ENCODE results near the gene C1RL. TPM values are rescaled to one million over a fixed set of nuclear protein-coding genes. Genes with fewer than 3 reads are reported as not detected.

C1RL gene
- total RNA-seq, 1 donor from 2014 or later: 11.0 TPM

DNA sequence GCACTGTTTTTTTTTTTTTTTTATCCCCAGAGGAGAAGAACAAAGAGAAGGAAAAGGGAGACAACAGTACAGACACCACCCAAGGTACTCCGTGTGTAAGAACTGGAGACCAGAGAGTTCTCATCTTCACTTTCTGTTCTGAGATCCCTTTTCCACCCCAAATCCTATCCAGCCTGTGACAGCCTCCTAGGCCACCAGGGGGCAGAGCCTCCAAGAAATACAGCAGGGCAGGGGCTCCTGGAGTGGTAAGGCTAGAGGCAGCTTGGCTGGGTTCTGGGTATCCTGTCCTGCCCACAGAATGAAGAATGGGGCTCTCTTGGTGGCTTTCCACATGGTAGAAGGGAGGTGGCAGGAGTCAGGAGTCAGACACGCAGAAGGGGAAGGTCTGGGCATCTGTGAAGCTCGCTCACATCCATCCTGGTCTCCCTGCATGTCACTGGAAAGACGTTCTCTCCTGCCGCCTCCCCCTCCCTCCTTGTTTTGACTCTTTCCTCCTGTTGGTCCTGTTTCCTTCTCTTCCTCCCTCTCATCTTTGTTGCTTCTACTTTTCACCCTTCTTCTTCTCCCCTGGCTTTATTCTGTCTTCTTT lies 33.1 kb upstream of the C1RL start:
- Histone ChIP-seq H4K20me1 (ENCODE audit: insufficient read depth, low read length) (no peaks in the 10 kb centered on the region), H3K27ac (ENCODE audit: low read depth, low read length) (no peak overlapping the region), H3K4me1 (ENCODE audit: insufficient read depth, low read length) (no peaks in the 10 kb centered on the region), H3K9me3 (ENCODE audit: insufficient read depth, low read depth, low read length) (no peaks in the 10 kb centered on the region), H3K36me3 (ENCODE audit: insufficient read depth, low read length) (peaks cover 5% of the 10 kb centered on the region), H3K27me3 (ENCODE audit: insufficient read depth, low read length) (no peaks in the 10 kb centered on the region), H3K79me2 (ENCODE audit: insufficient read depth, low read length) (no peaks in the 10 kb centered on the region), H3K9ac (ENCODE audit: low read length) (no peak overlapping the region), H3K4me2 (ENCODE audit: low read length) (no peak overlapping the region), H2AFZ (ENCODE audit: low read depth, low read length) (no peak overlapping the region), H3K4me3 (ENCODE audit: insufficient read depth, low read depth, low read length) (no peak overlapping the region)
- H3K4me3 Mint-ChIP-seq (ENCODE audit: unreplicated experiment): no peak overlapping the region
- no peak for TF ChIP-seq EZH2 (IDR thresholded peaks at IDR 0.05; ENCODE audit: insufficient read depth, low read length)
- TF ChIP-seq, protein P1, sequence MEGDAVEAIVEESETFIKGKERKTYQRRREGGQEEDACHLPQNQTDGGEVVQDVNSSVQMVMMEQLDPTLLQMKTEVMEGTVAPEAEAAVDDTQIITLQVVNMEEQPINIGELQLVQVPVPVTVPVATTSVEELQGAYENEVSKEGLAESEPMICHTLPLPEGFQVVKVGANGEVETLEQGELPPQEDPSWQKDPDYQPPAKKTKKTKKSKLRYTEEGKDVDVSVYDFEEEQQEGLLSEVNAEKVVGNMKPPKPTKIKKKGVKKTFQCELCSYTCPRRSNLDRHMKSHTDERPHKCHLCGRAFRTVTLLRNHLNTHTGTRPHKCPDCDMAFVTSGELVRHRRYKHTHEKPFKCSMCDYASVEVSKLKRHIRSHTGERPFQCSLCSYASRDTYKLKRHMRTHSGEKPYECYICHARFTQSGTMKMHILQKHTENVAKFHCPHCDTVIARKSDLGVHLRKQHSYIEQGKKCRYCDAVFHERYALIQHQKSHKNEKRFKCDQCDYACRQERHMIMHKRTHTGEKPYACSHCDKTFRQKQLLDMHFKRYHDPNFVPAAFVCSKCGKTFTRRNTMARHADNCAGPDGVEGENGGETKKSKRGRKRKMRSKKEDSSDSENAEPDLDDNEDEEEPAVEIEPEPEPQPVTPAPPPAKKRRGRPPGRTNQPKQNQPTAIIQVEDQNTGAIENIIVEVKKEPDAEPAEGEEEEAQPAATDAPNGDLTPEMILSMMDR (IDR thresholded peaks at IDR 0.05; ENCODE audit: insufficient read depth, low read depth, low read length): peak; percentile 80
- DNase-seq (ENCODE audit: low read depth): no peak
- H3K9me3 Mint-ChIP-seq (ENCODE audit: unreplicated experiment): peaks cover 6% of the 10 kb centered on the region
- H3K4me1 Mint-ChIP-seq (ENCODE audit: low read depth, unreplicated experiment): peaks cover 8% of the 10 kb centered on the region
- peaks cover 3% of the 10 kb centered on the region for H3K27me3 Mint-ChIP-seq (ENCODE audit: low read depth, unreplicated experiment)
- H3K36me3 Mint-ChIP-seq (ENCODE audit: low read depth, unreplicated experiment): peaks cover 35% of the 10 kb centered on the region
- H3K27ac Mint-ChIP-seq (ENCODE audit: unreplicated experiment): no peak overlapping the region
- no peak for FAIRE-seq

DNA sequence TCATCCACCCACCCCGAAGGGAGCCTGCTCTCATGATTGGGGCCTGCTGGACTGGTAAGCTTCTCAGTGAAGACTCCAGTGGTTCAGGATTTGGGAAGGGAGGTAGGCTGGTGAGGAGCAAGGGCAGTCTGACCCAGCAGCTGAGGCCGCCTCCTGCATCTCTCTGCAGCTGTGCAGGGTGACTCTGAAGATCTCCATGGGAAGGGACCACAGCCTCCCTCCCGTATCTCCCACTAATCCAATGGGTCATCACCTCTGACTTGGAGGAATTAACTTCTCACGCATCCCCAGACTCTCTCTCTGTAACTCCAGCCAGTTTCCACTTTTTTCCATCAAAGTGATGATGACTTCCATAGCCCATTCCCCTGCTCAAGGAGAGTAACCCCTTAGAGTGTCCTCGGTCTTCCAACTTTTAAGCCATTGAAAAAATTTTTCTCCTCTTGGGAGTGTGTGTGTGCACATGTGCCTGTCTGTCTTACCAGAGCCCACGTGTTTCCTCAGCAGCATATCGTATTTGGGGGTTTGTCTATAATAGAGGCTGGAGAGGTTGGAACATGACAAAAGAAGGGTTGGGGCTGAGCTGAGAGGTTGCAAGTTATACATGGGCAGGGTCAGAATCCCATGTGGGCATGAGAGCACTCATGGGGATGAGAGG lies 32.5 kb upstream of the C1RL start:
- peaks cover 6% of the 10 kb centered on the region for H3K9me3 Mint-ChIP-seq (ENCODE audit: unreplicated experiment)
- H3K4me1 Mint-ChIP-seq (ENCODE audit: low read depth, unreplicated experiment): peaks cover 8% of the 10 kb centered on the region
- no peaks in the 10 kb centered on the region for H4K20me1 ChIP-seq (ENCODE audit: insufficient read depth, low read length)
- FAIRE-seq: no peak
- no peak overlapping the region for H2AFZ ChIP-seq (ENCODE audit: low read depth, low read length)
- no peak for TF ChIP-seq EZH2 (IDR thresholded peaks at IDR 0.05; ENCODE audit: insufficient read depth, low read length)
- TF ChIP-seq, protein P1 (IDR thresholded peaks at IDR 0.05; ENCODE audit: insufficient read depth, low read depth, low read length): no peak
- H3K9me3 ChIP-seq (ENCODE audit: insufficient read depth, low read depth, low read length): no peaks in the 10 kb centered on the region
- no peaks in the 10 kb centered on the region for H3K79me2 ChIP-seq (ENCODE audit: insufficient read depth, low read length)
- no peak overlapping the region for H3K9ac ChIP-seq (ENCODE audit: low read length)
- H3K4me2 ChIP-seq (ENCODE audit: low read length): no peak overlapping the region
- H3K27ac ChIP-seq (ENCODE audit: low read depth, low read length): no peak overlapping the region
- peaks cover 3% of the 10 kb centered on the region for H3K27me3 Mint-ChIP-seq (ENCODE audit: low read depth, unreplicated experiment)
- peaks cover 5% of the 10 kb centered on the region for H3K36me3 ChIP-seq (ENCODE audit: insufficient read depth, low read length)
- DNase-seq (ENCODE audit: low read depth): no peak
- H3K36me3 Mint-ChIP-seq (ENCODE audit: low read depth, unreplicated experiment): peaks cover 37% of the 10 kb centered on the region
- no peak overlapping the region for H3K4me3 ChIP-seq (ENCODE audit: insufficient read depth, low read depth, low read length)
- no peaks in the 10 kb centered on the region for H3K4me1 ChIP-seq (ENCODE audit: insufficient read depth, low read length)
- H3K4me3 Mint-ChIP-seq (ENCODE audit: unreplicated experiment): no peak overlapping the region
- no peaks in the 10 kb centered on the region for H3K27me3 ChIP-seq (ENCODE audit: insufficient read depth, low read length)
- no peak overlapping the region for H3K27ac Mint-ChIP-seq (ENCODE audit: unreplicated experiment)

DNA sequence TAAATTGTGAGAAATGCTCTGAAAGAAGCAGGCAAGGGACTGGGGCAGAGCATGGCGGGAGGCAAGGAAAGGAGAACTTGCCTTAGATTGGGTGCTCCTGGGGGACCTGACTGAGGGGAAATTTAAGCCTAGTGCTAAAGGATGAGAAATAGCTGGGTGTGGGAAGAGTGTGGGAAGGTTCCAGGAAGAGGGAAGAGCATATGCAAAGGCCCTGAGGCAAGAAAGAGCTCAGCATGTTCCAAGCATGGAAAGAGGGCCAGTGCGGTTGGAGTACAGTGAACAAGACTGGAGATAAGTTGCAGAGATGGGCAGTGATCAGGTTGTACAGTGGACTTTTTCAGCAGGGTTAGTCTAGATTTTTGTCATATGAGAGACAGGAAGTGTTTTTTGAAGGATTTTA lies 30.2 kb upstream of the C1RL start:
- FAIRE-seq (no peak), DNase-seq (ENCODE audit: low read depth) (no peak)
- H3K27ac ChIP-seq (ENCODE audit: low read depth, low read length): no peak overlapping the region
- no peaks in the 10 kb centered on the region for H3K4me1 ChIP-seq (ENCODE audit: insufficient read depth, low read length)
- Mint-ChIP-seq H3K36me3 (ENCODE audit: low read depth, unreplicated experiment) (peaks cover 49% of the 10 kb centered on the region), H3K4me3 (ENCODE audit: unreplicated experiment) (no peak overlapping the region), H3K27ac (ENCODE audit: unreplicated experiment) (no peak overlapping the region), H3K4me1 (ENCODE audit: low read depth, unreplicated experiment) (no peaks in the 10 kb centered on the region), H3K27me3 (ENCODE audit: low read depth, unreplicated experiment) (peaks cover 6% of the 10 kb centered on the region), H3K9me3 (ENCODE audit: unreplicated experiment) (peaks cover 7% of the 10 kb centered on the region)
- H3K36me3 ChIP-seq (ENCODE audit: insufficient read depth, low read length): peaks cover 5% of the 10 kb centered on the region
- H4K20me1 ChIP-seq (ENCODE audit: insufficient read depth, low read length): no peaks in the 10 kb centered on the region
- no peak overlapping the region for H3K4me3 ChIP-seq (ENCODE audit: insufficient read depth, low read depth, low read length)
- H2AFZ ChIP-seq (ENCODE audit: low read depth, low read length): no peak overlapping the region
- no peak overlapping the region for H3K4me2 ChIP-seq (ENCODE audit: low read length)
- no peaks in the 10 kb centered on the region for H3K9me3 ChIP-seq (ENCODE audit: insufficient read depth, low read depth, low read length)
- no peak for TF ChIP-seq EZH2 (IDR thresholded peaks at IDR 0.05; ENCODE audit: insufficient read depth, low read length)
- TF ChIP-seq, protein P1 (IDR thresholded peaks at IDR 0.05; ENCODE audit: insufficient read depth, low read depth, low read length): no peak
- no peak overlapping the region for H3K9ac ChIP-seq (ENCODE audit: low read length)
- no peaks in the 10 kb centered on the region for H3K79me2 ChIP-seq (ENCODE audit: insufficient read depth, low read length)
- H3K27me3 ChIP-seq (ENCODE audit: insufficient read depth, low read length): no peaks in the 10 kb centered on the region

Measured in astrocyte (in vitro differentiated cells and primary cell).